ENCODE results near the gene PCED1A. TPM values are rescaled to one million over a fixed set of nuclear protein-coding genes. Genes with fewer than 3 reads are reported as not detected.

PCED1A gene
- total RNA-seq, 6 donors from 2014 or later: 28.7 to 185 (median 49.1) TPM

- 3 to 6% methylated on average over 12 to 24 of the region's 52 CpGs for WGBS, 2 donors
- Histone ChIP-seq H3K9me3 (no peaks in the 10 kb centered on the region), H3K4me3 (peak within 1 kb of the TSS in 3 of 4 donors; percentile 20 to 38 (median 23)), H3K27ac (no peak within 1 kb of the TSS), H3K36me3 (no peaks in the 10 kb centered on the region), H3K4me1 (peaks cover 14 to 31% (median 18%) of the 10 kb centered on the region in 4 donors), H3K27me3 (peaks cover 0 to 40% (median 15%) of the 10 kb centered on the region in 4 donors)
- DNase-seq: no peak
- TF ChIP-seq CTCF (IDR thresholded peaks at IDR 0.05) (no peak), POLR2AphosphoS5 (IDR thresholded peaks at IDR 0.05) (no peak), EP300 (IDR thresholded peaks at IDR 0.05) (no peak), POLR2A (IDR thresholded peaks at IDR 0.05) (no peak)
- peak in 1 of 2 donors; percentile 75 for ATAC-seq (ENCODE audit: low FRiP score in 2 of 2)
Measured at GRCh38 chr20:2800521-2801285, 39.8 kb downstream of the PCED1A start, which contains the start of gene CPXM1. Gene CPXM1, minus strand, starts transcription at chr20:2800627. Its CDS starts 55 bp downstream, at chr20:2800572.

GRCh38 chr20:2799688-2800520, 40.6 kb downstream of the PCED1A start:
- DNase-seq: peak in 1 of 2 donors; percentile 85
- H3K4me3 ChIP-seq: peak overlapping the region in 3 of 4 donors; percentile 20 to 38 (median 23)
- no peaks in the 10 kb centered on the region for H3K36me3 ChIP-seq
- 1 to 6% methylated on average over 15 to 60 of the region's 61 CpGs for WGBS, 2 donors
- ATAC-seq (ENCODE audit: low FRiP score in 2 of 2): peak in 1 of 2 donors; percentile 62
- peaks cover 0 to 33% (median 11%) of the 10 kb centered on the region in 4 donors for H3K27me3 ChIP-seq
- H3K27ac ChIP-seq: no peak overlapping the region
- no peaks in the 10 kb centered on the region for H3K9me3 ChIP-seq
- peaks cover 14 to 24% (median 18%) of the 10 kb centered on the region in 4 donors for H3K4me1 ChIP-seq
- TF ChIP-seq CTCF (IDR thresholded peaks at IDR 0.05) (no peak), POLR2AphosphoS5 (IDR thresholded peaks at IDR 0.05) (no peak), EP300 (IDR thresholded peaks at IDR 0.05) (no peak), POLR2A (IDR thresholded peaks at IDR 0.05) (no peak)

GRCh38 chr20:2799271-2799670, 41.2 kb downstream of the PCED1A start:
- H3K4me3 ChIP-seq: peak overlapping the region in 1 of 4 donors; percentile 20

DNA sequence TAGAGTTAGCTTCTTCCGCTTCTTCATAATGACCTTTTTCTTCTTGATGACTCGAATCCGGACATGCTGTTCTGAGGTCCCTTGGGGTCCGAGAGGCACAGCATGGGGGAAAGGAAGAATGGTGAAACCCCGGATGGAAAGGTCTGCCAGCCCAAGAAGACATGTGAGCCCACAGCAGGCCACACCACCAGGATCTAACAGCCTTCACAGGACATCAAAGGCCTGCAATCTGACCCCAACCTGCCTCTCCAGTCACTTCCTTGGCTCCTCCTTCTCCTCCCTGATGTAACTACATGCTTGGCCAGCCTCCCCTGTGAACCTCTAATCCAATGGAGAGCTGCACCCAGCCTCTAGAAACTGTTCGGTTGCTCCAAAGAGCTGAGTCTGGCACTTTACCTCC, 41.6 kb downstream of the PCED1A start:
- H3K4me3 ChIP-seq: no peak overlapping the region
- TF ChIP-seq POLR2AphosphoS5 (IDR thresholded peaks at IDR 0.05) (no peak), POLR2A (IDR thresholded peaks at IDR 0.05) (no peak), EP300 (IDR thresholded peaks at IDR 0.05) (no peak), CTCF (IDR thresholded peaks at IDR 0.05) (no peak)
- no peak for ATAC-seq (ENCODE audit: low FRiP score in 2 of 2)
- peaks cover 14 to 21% (median 18%) of the 10 kb centered on the region in 4 donors for H3K4me1 ChIP-seq
- peaks cover 0 to 27% (median 9%) of the 10 kb centered on the region in 4 donors for H3K27me3 ChIP-seq
- no peaks in the 10 kb centered on the region for H3K9me3 ChIP-seq
- no peak overlapping the region for H3K27ac ChIP-seq
- DNase-seq: no peak
- WGBS, 2 donors: 72 to 84% methylated on average over 4 to 6 of the region's 6 CpGs
- no peaks in the 10 kb centered on the region for H3K36me3 ChIP-seq

More at GRCh38 chr20:2799271-2799670, 41.2 kb downstream of the PCED1A start:
- ATAC-seq (ENCODE audit: low FRiP score in 2 of 2): no peak
- no peaks in the 10 kb centered on the region for H3K9me3 ChIP-seq
- peaks cover 14 to 21% (median 18%) of the 10 kb centered on the region in 4 donors for H3K4me1 ChIP-seq
- TF ChIP-seq POLR2AphosphoS5 (IDR thresholded peaks at IDR 0.05) (no peak), EP300 (IDR thresholded peaks at IDR 0.05) (no peak), POLR2A (IDR thresholded peaks at IDR 0.05) (no peak), CTCF (IDR thresholded peaks at IDR 0.05) (no peak)
- H3K27me3 ChIP-seq: peaks cover 0 to 27% (median 9%) of the 10 kb centered on the region in 4 donors
- H3K36me3 ChIP-seq: no peaks in the 10 kb centered on the region
- peak in 1 of 2 donors; percentile 63 for DNase-seq
- H3K27ac ChIP-seq: no peak overlapping the region
- WGBS, 2 donors: 46 to 67% methylated on average over 9 of the region's 9 CpGs
